Medulla oblongata (tissue), 1 donor: ENCODE measurements around the gene IMMT.

ENCODE experiments used
- DNase-seq: peaks from one replicate; pipeline ENCODE4 v3.0.0-alpha.2; 2015; ENCODE audit errors: extremely low spot score

The IMMT gene

GRCh38 chr2:86226070-86226469 is 30.8 kb upstream of the IMMT start:
- no peak for DNase-seq

- peak; percentile 34 for DNase-seq
These were observed 30.3 kb upstream of the IMMT start for GRCh38 chr2:86225581-86225980.

- DNase-seq = no peak
These were observed 29.5 kb upstream of the IMMT start for GRCh38 chr2:86224645-86225355.

- no peak for DNase-seq
These were observed 28.8 kb upstream of the IMMT start for GRCh38 chr2:86223927-86224560.

- peak; percentile 75 for DNase-seq
These were observed 28.1 kb upstream of the IMMT start for GRCh38 chr2:86223140-86223926.

- DNase-seq = peak; percentile 62
These were observed 25.9 kb upstream of the IMMT start for GRCh38 chr2:86221066-86221684.

- no peak for DNase-seq
These were observed 24.6 kb upstream of the IMMT start for GRCh38 chr2:86219896-86220295.

- DNase-seq = no peak
These were observed 22.9 kb upstream of the IMMT start for GRCh38 chr2:86218124-86218523.

DNA sequence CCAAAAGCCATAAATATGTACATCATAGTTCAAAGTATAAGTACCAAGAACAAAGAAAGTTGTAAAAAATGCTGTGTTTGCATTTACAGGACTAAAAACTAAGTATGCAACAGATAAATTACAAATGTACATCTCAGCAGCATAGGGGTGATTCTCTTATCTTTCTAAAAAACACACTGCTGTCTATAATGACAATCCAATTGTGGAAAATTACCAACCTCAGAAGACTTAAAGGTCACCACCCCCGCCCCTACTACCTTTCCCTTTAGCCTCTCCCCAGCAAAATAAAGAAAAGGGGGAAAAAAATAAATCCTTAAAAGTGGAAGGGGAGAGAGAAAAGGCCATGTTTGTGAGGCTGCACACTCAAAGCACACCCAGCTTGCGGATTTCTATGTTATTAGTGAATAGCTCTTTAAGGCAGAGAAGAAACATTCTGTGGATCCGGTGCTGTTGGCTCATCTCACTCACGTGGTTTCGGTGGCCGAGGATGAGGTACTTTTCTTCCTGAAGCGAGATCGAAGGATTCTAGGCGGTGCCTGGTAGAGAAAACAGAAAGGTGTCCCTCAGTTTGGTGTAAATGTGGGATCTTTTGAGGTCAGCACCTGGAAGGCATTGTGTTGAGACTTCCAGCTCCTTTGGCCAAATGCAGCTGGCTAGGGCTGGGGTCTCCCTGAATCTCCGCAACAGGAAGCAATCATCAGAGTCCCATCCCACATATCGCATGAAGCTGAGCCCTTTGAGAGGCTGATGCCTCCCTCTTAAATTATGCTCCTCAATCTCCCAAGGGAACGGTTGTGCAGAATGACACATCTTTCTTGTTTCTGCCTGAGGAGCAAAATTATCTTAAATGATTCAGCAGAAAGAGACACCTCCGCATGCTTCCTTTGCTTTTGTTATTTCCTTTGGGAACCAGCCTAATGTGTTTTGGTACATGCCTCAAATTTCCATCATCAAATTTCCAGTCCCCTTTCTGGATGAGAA is 21.6 kb upstream of the IMMT start:
- DNase-seq = no peak

DNA sequence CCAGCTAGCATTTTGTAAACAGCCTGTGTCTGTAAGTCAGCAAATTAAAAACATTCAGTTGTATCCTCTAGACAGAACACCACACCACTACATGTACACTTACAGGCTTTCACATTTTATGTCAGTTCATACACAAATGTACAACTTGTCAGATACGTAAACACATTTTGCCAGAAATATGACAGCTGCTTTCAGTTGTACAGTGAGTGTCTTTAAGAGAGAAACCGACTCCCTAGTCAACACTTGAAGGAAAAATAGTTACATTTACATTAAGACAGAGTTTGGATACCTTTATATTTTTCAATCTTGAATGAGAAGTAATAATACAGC is 19.2 kb upstream of the IMMT start:
- DNase-seq = no peak

- no peak for DNase-seq
These were observed 18.6 kb upstream of the IMMT start for GRCh38 chr2:86213699-86214502.

DNA sequence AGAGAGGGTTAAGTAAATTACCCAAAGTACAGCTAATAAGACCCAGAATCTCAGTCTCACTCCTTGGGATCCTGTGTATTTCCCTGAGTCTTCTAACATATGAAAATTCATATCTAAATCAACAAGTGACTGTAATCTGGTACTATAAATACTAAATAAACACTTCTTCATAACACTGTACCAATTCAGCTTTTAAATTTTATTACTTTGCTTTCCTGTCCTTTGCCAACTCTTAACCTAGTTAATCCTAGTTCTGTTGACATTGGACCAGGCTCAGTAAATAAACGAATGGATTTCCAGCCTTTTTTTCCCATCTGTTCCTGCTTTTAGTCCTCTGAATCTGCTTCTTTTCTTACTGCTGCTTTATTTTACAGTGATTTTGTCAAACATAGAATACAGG is 17.8 kb upstream of the IMMT start:
- DNase-seq = no peak

GRCh38 chr2:86211796-86212188 is 16.5 kb upstream of the IMMT start:
- DNase-seq = no peak

DNA sequence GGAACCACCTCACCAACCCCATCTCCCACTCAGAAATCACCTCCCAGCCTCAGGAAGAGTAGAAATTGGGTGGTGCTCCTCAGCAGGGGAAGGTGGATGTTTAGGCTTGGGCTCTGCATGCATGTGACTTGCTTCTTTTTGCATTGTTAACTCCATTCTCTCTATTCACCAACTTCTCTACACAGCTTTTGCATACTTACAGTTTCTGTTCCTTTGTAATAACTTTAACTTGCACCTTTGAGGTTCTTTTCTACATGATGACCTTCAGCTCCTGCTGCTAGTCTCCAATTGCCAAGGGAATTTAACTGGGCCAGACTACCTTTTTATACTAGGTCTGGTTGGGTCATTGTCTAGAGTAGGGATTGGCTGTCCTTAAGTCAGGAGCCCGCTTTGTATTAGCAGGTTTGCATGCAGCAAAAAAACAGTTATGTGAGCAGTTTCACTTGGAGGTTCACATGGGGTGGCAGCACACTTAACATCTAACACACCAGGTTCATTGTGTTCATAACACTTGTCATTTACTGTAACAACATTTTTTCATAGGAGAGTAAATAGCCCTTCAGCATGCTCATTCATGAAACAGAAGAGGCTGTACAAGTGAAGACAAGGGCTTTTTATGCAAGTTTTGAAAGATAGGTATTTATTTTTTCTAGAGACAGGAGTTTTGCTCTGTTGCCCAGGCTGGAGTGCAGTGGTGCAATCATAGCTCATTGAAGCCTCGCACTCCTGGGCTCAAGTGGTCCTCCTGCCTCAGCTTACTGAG is 16.0 kb upstream of the IMMT start:
- no peak for DNase-seq

GRCh38 chr2:86204458-86204857 is 9.2 kb upstream of the IMMT start:
- no peak for DNase-seq

- no peak for DNase-seq
These were observed 8.4 kb upstream of the IMMT start for GRCh38 chr2:86203614-86204013.

- no peak for DNase-seq
These were observed 7.4 kb upstream of the IMMT start for GRCh38 chr2:86202702-86203101.

- DNase-seq = no peak
These were observed 7.1 kb upstream of the IMMT start for GRCh38 chr2:86202336-86202692.

GRCh38 chr2:86201671-86202335 is 6.5 kb upstream of the IMMT start:
- peak; percentile 57 for DNase-seq
